HTR-8/SVneo (cell line): ENCODE data around the gene DOK3.

Source experiments
- DNase-seq: peaks from one replicate; pipeline ENCODE4 v3.0.0; 2011; ENCODE audit warnings: low spot score, mixed read lengths; ENCODE audit not compliant: insufficient read length
- FAIRE-seq: peaks from 2 replicates; lab custom pipeline; 2011; peaks lifted over from hg19 to GRCh38; lab: Jason Lieb, UNC

DOK3 gene, protein sequence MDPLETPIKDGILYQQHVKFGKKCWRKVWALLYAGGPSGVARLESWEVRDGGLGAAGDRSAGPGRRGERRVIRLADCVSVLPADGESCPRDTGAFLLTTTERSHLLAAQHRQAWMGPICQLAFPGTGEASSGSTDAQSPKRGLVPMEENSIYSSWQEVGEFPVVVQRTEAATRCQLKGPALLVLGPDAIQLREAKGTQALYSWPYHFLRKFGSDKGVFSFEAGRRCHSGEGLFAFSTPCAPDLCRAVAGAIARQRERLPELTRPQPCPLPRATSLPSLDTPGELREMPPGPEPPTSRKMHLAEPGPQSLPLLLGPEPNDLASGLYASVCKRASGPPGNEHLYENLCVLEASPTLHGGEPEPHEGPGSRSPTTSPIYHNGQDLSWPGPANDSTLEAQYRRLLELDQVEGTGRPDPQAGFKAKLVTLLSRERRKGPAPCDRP

DNA sequence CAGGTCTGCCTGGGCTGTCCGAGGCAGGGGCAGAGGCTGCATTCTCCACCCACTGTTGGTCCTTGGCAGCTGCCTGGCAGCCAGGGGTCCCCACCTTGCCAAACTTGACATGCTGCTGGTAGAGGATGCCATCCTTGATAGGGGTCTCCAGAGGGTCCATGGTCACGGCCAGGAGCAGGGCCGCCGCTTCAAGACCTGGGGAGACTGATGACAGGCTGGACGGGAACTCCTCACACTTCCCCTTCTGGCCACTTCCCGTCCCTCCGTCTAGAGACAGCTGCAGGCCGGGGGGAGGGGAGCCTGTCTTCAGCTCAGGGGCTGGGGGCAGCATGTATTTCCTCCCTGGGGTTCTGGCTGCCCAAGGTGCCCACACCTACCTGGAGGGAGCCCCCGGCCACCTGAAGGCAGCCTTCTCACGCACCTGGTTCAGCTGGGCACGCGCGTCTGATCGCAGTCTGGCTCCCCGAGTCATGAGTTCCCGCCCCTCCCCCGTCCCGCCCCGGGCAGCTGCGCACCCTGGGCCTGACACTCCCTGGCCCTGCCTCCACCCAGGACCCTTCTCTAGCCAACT, at the start of gene DOK3:
DOK3 (minus strand) TSS at position 446 of the 571 bp plus-strand sequence; CDS start at position 160, 286 bp downstream.
- no peak for FAIRE-seq

DNA sequence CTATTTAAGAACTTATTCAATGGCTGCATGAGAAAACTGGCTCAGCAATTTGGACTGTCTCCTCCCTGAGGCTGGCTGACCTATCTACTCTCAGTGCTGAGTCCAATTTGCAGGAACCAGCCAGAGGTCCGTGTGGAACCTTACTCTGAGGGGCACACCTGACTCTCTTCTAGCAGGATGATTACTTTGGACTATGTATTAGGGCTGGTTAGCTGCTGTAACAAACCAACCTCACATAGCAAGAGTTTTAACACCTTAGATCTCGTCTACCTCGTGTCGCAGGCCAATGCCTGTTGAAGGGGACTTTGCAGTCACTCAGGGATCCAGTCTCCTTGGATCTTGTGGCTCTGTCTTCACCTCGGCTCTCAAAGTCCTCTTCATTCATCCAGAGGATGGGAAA, 48.2 kb upstream of the DOK3 start:
- FAIRE-seq, result no peak
- DNase-seq, result no peak

More for the DNA sequence above, at the start of gene DOK3:
- DNase-seq, result no peak

DNA sequence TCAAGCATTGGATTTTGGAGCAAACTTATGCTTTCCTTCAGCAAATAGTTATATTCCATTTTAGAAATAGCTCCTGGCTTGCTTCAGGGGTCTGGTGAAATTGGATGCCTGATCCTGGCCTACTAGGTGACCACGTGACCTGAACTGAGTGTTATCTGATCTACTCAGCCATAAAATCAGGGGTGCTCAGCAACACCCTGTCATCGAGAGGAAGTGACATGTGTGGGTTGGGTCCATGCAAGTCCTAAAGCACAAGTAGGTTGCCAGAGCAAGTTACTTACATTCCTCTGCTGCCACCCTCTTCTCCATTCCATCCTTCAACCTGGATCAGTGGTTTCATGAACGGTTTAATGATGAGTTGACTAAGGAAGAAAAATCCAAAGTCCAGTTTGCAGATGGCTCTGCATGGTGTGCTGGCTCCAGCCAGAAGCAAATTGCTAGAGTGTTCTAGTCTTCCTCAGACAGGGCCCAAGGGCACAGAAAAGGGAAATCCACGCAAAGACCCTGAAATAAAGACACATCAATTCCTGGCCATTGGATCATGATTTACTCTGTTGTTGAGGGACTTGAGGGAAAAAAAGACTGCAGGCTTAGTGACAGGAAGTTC, 47.5 kb upstream of the DOK3 start:
- FAIRE-seq, result no peak
- peak; percentile 82 for DNase-seq

DNA sequence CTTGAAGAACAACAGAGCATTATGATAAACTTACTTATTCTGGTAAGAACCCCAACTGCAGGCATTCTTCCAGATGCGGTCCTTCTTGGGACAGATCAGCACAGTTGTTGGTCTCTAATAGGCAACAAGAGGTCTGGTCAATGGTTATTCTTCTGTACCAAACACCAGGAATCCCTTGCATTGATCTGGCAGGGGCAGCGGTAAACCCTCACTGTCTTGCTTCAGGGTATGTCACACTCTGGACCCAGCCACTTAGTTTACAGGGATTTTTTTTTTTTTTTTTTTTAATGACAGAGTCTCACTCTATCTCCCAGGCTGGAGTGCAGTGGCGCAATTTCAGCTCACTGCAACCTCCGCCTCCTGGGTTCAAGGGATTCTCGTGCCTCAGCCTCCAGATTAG, 46.0 kb upstream of the DOK3 start:
- FAIRE-seq (no peak), DNase-seq (no peak)

DNA sequence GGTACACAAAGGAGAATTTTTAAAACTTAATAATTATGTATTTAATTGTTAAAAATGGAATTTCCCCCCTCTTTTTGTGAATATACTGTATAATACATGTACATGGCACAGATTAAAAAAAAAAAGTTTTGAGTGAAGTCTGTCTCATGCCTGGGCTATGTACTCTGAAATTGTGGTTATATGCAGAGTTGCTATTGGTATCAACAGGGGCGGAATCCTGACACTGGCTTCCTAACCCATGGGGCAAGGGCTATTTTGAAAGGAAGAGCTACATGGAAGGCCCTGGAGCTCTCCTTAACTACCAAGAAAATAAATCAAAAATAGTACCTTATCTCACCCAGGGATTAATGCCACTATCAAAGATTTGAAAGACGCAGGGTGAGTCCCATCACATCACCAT, 45.6 kb upstream of the DOK3 start:
- no peak for FAIRE-seq

DNA sequence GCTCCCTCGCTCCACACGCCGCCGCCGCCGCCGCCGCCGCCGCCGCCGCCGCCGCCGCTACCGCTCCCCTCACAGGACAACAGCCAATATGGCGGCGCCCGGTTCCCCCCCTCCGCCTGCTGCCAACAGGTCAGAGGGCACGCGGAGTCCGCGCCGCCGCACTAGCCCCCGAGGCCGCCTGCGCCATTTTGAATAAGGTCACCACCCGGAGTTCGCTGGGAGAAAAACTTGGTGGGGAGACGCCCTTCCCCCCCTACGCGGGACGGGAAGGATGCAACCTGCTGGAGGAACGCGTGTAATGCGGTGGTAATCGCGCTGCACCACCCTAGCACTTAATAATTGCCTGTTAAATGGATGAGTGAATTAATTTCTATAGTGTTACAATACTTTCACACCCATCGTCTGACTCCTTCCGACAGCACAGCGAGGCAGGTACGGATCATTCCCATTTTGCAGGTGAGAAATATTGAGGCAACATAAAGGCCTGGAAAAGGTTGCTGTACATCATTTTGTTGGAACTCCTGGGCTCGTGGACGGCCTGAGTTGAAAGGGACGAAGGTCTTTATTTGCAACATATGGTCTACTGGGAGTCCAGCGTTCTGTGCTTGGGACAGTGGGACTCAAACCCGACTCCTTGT, 45.0 kb upstream of the DOK3 start, which contains the start of gene FAM193B:
FAM193B (minus strand) TSS at position 90 of the 638 bp plus-strand sequence. CDS start 105 bp downstream, outside the sequence.
- peak; percentile 38 for FAIRE-seq
- DNase-seq, result peak; percentile 93

More for the DNA sequence above, 45.6 kb upstream of the DOK3 start:
- no peak for DNase-seq

DNA sequence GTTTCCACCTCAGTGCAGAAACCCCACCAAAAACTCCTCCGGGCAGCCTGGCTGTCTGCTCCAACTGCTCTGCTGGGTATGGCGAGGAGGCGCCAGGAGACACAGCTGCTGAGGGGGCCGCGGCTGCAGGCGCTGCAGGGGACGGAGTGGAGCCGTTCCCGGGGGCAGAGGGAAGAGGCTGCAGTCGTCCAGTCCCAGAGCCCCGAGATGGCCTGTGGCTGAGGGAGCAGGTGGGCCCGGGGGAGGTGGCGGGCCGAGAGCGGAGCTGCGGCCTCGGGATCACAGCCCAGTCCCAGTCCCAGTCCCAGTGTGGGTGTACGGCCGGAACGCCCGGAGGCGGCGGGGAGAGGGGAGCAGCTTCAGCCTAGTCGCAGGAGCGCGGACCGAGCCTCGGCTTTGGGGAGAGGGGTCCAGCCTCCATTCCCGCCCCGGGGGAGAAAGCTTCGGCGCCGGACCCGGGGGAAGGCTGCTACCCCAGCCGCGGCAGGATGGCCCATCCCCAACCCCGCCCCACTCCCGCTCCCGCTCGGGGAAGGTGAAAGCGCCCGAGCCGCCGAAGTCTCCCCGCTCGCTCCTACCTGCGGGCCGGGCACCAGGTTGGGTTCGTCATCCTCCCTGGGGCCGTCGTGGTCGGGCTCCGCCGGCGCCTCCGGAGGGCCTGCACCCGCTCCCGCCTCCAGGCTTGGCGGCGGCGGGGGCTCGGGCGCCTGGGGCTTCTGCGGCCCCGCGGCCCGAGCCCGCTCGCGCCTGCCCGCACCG, 44.2 kb upstream of the DOK3 start:
- no peak for FAIRE-seq

DNA sequence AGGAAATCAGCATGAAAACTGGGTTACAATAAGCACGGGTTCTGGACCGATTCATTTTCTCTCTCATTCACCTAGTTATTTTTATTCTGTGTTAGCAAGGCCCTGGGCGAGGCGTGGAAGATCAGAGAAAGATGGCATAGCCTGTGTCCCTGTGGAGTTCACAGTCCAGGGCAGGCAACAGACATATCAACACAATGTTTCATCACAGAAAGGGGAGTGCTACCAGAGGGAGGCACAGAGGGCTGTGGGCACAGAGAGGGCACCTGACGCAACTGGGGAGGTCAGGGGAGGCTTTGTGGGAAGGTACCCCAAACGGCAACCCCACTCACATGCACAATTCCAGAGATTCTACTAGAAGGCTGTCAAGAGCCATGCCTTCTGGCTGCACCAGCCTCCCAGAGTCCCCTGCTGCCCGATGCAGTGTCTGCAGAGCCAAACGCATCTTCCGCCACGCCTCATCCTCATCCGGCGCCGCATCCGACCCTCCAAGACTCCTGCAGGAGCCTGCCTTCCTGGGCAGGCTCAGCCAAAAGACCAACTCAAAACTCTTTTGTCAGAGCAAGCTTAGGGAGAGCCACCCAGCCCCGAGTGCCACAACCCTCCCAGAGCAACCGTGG, 43.3 kb upstream of the DOK3 start:
- FAIRE-seq, result no peak

More for the DNA sequence above, 44.2 kb upstream of the DOK3 start:
- peak; percentile 38 for DNase-seq

DNA sequence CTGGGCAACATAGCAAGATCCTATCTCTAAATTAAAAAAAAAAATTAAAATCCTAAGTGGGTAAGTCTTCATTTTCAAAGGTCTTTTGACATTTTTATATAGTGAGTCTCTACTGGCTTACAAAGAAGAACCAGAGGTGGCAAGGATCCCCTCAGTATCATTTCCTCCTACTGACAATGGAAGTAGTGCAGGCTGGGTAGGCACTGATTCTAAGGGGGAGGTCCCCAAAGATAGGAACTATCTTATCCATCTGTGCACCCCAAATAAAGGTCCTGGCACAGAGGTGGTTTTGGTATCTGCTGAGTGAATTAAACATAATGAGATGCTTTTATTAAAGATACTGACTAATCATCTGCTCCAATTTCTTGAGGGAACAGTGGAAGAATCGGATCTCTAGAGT, 40.5 kb upstream of the DOK3 start:
- DNase-seq (no peak), FAIRE-seq (no peak)

More for the DNA sequence above, 43.3 kb upstream of the DOK3 start:
- no peak for DNase-seq

DNA sequence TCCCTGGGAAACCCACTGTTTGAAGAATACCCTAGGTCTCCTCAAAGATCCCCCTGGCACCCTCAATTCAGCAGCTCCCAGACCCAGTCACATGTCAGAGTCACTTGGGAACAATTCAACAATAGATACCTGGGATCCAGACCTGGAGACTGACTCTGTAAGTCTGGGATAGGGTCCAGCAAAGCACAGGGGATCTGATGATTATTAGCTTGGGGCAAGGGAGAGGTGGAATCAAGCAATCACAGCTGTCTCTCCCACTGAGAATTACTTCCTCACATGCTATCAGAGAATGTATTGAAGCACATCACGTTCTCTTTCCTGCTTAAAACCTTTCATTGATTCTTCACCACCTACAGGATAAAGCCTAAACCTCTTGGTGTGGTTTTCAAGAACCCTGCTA, 38.9 kb upstream of the DOK3 start:
- DNase-seq (no peak), FAIRE-seq (no peak)

DNA sequence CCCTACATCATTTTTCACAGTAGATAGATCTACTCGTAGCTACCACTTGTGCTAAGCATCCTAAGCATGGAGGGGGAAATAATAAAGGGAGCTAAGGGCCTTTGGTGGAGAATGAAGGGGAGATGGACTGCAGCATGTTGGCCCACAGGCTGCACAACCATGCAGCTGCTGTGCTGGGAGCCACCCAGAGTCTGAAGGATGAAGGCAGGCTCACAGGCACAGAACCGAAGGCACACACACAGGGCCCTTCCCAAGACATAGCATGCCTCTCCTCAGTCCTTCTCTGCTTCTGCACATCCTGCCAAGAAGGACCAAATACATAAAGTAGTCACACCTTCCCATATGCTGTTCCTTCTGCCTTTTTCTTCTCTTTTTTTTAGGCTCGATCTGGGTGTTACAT, 38.1 kb upstream of the DOK3 start:
- DNase-seq, result no peak
- no peak for FAIRE-seq

DNA sequence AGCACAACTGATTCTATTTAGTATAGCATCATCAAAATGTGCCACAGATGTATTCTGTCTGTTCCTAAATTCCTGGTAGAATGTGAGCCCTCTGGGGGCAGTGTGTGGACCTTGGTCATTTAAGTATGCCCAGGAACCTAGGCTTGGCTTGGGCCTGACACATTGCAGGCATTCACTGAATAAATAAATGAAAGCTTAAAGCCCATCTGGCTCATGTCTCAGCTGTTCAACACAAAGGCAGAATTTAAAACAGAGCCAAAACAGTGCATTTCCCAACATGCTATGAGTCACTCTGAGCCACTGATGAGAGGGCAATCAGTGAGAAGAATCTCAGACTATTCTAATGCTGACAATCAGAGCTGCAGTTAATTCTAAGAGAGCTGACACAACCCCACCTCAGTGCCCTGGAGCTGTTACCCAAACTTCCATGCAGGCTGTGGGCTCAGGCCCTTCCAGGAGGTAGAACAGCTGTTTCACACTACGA, 36.7 kb upstream of the DOK3 start:
- FAIRE-seq (peak; percentile 88), DNase-seq (peak; percentile 80)

DNA sequence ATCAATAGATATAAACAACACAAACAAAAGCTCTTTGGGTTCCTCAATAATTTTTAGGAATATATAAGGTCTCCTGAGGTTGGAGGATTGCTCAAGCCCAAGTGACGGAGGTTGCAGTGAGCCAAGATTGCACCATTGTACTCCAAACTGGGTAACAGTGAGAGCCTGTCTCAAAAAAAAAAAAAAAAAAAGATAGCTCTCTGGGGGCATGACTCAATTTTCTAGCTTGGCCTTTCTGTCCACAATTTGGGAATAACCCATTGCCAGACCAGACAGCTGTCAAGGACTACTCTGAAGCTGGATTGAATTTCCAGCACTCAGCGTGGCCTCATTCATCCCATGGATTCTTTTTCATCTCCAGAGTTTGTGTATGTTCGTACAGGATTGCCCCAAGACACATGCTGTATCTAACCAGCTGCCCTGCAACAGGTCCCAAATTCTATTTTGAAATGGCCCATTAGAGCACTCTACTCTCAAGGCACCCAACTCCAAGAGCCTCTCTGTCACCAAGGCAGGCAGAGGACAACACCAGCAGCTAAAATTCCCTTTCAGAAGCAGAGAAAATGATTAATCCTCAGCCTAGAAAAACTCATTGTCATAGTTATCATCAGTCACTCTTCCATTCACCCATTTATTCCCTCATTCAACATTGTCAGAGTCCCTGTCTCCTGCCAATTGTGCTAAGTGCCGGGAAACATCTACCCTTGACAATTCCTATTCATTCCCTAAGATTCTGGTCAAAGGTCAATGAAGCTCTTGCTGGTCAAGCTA, 36.0 kb upstream of the DOK3 start:
- no peak for FAIRE-seq
- DNase-seq, result no peak

DNA sequence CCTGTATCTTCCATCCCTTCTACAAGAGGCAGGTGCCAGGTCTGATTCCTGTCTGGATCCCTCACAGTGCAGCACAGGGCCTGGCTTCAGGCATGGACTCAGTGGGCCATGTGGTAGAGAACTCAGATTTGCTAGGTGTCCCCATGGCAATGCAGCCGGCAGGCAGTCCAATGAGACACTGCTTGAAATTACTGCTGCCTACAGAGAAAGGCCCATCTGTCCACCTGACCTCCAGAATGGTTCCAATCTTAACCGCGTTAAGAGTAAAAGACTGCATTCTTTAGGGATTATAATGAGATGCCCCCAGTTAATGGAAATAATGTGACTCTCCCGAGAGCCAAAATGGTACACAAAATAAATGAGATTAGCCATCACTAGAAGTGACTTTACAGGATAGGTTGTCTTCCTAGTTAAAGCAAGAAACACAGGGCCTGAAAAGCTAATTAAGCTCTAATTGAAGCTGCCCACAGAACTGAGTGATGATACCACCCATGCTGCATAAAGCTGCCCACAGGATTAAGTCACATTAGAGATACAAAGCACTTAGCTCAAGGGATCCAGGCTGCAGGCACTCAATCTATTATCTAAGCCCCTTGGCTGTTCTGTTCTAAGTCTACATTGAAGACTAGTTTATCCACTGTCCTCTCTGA, 33.3 kb upstream of the DOK3 start:
- FAIRE-seq, result no peak
- DNase-seq, result no peak

DNA sequence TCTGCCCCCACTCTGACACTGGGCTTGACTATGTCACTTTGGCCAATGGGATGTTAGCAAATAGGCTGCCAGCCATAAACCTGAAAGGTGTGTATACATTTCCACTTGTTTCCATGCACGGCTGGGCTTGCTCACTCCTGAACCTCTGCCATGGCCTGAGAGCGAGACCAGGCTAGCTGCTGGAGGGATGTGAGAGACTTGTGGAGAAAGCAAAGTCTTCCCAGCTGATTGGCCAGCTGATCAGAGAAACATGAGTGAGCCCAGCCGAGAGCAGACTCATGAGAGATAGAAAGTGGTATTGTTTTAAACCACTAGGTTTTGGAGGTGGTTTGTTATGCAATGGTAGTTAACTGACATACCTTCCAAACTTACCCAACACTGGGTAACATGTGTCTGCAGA, 30.8 kb upstream of the DOK3 start:
- FAIRE-seq (no peak), DNase-seq (no peak)

DNA sequence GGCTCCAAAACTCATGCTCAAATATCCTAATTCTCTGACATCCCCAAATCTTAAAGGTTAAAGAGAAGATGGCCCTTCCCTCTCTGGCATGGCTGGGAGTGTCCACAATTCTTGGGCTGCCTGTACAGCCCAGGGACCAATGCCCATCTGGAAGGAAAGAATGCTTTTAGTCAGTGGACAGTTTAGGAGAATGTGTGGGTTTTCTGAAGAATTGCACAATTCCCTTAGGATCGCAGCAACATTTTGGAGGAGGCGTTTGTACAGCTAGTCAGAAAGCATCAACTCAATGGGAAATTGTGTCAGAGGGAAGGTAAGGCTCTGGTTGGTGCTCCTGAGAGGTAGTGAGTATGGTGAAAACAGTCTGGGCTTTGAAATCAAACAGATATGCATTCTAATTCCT, 29.8 kb upstream of the DOK3 start:
- no peak for FAIRE-seq
- DNase-seq, result no peak

DNA sequence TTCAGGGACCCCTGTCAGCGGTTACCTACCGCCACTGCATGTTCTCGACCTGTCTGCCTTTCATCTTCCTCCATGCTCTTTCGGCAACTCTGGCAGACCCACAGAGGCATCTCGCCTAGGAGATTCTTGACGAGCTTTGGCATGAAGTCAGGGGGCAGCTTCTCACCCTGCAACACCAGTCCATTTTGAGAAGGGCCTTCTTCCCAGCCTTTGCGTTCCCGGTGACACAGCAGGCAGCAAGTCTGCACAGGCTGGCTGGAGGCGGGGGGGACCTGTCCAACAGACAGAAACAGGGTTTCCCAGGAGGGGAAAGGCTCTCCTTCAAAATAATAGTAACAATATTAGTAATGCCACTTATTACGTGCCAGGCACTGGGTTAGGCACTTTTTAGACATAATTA, 29.2 kb upstream of the DOK3 start:
- DNase-seq, result no peak
- no peak for FAIRE-seq
